ENCODE data around the gene PSMC5. TPM values are rescaled to one million over a fixed set of nuclear protein-coding genes. Genes with fewer than 3 reads are reported as not detected.

The PSMC5 gene
- polyA plus RNA-seq, 1 experiment, result 220 TPM

DNA sequence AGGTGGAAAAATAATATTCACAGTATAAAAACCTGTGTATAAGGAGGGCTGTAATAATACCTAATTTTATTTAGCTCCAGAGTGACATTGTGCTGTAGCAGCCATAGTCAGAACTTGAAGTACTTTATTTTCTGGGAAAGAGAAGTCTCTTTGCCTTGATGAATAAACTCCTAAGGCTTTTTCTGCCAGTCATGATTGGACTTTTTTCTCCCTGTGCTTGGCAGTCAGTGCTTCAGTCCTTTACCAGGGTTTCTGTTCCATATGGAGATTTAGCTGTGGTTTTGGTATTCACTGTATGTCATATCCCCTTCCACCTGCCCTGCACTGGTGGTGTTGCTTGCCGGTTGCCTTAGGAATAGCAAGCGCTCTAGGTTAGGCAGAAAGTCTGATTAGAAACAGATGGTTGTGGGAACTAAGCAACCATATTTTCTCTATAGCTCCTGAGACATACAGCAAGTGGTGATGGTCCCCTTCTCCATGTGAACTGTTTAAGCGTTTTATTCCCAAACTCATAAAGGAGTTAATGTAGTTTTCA, 28.6 kb upstream of the PSMC5 start:
- ChIA-PET CTCF (interaction anchor here (0.6 kb wide), 2 partner anchors 16 to 86 kb away, joined by 4 to 6 read pairs; no protein-coding TSS in a partner anchor), POLR2A (interaction anchor here (1.0 kb wide), 1 partner anchor 25 kb away, joined by 3 read pairs; the partner anchor contains the start of gene CCDC47)
- no peak overlapping the region for H3K27ac ChIP-seq (ENCODE audit: low read depth, low read length)
- no peak for DNase-seq (ENCODE audit: low read depth, low spot score)
- no peaks in the 10 kb centered on the region for H3K9me3 ChIP-seq (ENCODE audit: control insufficient read depth, insufficient read depth, low read length)
- TF ChIP-seq, protein P1, sequence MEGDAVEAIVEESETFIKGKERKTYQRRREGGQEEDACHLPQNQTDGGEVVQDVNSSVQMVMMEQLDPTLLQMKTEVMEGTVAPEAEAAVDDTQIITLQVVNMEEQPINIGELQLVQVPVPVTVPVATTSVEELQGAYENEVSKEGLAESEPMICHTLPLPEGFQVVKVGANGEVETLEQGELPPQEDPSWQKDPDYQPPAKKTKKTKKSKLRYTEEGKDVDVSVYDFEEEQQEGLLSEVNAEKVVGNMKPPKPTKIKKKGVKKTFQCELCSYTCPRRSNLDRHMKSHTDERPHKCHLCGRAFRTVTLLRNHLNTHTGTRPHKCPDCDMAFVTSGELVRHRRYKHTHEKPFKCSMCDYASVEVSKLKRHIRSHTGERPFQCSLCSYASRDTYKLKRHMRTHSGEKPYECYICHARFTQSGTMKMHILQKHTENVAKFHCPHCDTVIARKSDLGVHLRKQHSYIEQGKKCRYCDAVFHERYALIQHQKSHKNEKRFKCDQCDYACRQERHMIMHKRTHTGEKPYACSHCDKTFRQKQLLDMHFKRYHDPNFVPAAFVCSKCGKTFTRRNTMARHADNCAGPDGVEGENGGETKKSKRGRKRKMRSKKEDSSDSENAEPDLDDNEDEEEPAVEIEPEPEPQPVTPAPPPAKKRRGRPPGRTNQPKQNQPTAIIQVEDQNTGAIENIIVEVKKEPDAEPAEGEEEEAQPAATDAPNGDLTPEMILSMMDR (IDR thresholded peaks at IDR 0.05; ENCODE audit: low read depth, low read length), result no peak
- no peaks in the 10 kb centered on the region for H3K27me3 ChIP-seq (ENCODE audit: control insufficient read depth, insufficient read depth, low read length)
- no peak overlapping the region for H3K4me3 ChIP-seq (ENCODE audit: low read depth, low read length)

DNA sequence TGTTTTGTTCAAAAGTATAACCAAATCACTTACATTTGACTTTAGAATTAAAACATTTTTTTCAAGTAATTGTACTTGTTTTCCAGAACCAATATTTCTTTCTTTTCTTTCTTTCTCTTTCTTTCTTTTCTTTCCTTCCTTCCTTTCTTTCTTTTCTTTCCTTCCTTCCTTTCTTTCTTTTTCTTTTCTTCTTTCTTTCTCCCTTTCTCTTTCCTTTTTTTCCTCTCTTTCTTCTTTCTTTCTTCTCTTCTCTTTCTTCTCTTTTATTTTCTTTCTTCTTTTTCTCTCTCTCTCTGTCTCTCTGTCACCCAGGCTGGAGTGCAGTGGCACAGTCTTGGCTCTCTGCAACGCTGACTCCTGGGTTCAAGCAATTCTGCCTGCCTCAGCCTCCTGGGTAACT, 26.4 kb upstream of the PSMC5 start:
- DNase-seq (ENCODE audit: low read depth, low spot score), result no peak
- CTCF ChIA-PET, result no interaction called here
- Histone ChIP-seq H3K27me3 (ENCODE audit: control insufficient read depth, insufficient read depth, low read length) (no peaks in the 10 kb centered on the region), H3K9me3 (ENCODE audit: control insufficient read depth, insufficient read depth, low read length) (no peaks in the 10 kb centered on the region), H3K4me3 (ENCODE audit: low read depth, low read length) (no peak overlapping the region), H3K27ac (ENCODE audit: low read depth, low read length) (no peak overlapping the region)
- POLR2A ChIA-PET, result no interaction called here
- TF ChIP-seq, protein P1 (IDR thresholded peaks at IDR 0.05; ENCODE audit: low read depth, low read length), result no peak

DNA sequence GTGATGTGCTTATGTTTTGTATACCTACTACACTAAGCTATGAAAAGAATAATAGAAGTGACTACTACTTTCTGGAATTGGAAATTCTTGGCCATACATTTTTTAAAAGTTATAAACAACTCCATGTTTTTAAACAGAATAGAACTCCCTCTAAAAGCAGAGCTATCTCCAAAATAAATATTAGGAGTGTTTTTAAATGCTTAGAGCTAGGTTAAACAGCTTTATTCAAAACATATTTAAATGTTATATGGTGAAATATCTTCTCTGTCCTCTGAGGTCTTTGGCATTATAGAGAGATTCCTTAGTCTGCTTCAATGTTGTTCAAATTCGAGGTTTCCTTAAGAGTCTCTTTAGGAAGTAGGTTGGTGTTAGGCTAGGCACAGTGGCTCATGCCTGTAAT, 22.9 kb upstream of the PSMC5 start:
- POLR2A ChIA-PET, result interaction anchor here (0.6 to 1.2 kb wide), 8 partner anchors 13 to 182 kb away, joined by 3 to 6 read pairs (median 4); partner anchors contain the start of genes CCDC47, DDX42 and MAP3K3
- H3K27ac ChIP-seq (ENCODE audit: low read depth, low read length), result no peak overlapping the region
- DNase-seq (ENCODE audit: low read depth, low spot score), result no peak
- no peak overlapping the region for H3K4me3 ChIP-seq (ENCODE audit: low read depth, low read length)
- CTCF ChIA-PET, result interaction anchor here (0.9 to 1.5 kb wide), 4 partner anchors 19 to 61 kb away, joined by 3 to 4 read pairs (median 4); no protein-coding TSS in a partner anchor
- no peaks in the 10 kb centered on the region for H3K27me3 ChIP-seq (ENCODE audit: control insufficient read depth, insufficient read depth, low read length)
- H3K9me3 ChIP-seq (ENCODE audit: control insufficient read depth, insufficient read depth, low read length), result no peaks in the 10 kb centered on the region
- TF ChIP-seq, protein P1 (IDR thresholded peaks at IDR 0.05; ENCODE audit: low read depth, low read length), result no peak

DNA sequence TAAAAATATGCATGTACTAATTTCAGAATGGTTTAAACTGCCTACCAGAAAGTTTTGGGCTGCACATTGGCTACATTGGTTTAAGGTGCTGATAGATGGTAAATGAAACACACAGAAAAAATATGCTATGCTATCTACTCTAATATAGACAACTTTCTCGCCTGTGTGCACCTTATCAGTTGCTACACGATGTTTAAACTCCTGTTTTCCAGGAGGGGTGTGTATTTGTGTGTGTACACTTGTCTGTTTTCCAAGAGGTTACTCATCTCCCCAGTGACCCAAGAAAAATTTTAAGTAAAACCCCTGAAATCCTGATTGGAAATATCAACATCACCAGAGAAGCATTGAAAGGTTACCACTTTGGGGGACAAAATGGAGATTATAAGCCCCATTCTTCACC, 21.6 kb upstream of the PSMC5 start:
- Histone ChIP-seq H3K4me3 (ENCODE audit: low read depth, low read length) (no peak overlapping the region), H3K27me3 (ENCODE audit: control insufficient read depth, insufficient read depth, low read length) (no peaks in the 10 kb centered on the region), H3K9me3 (ENCODE audit: control insufficient read depth, insufficient read depth, low read length) (no peaks in the 10 kb centered on the region), H3K27ac (ENCODE audit: low read depth, low read length) (no peak overlapping the region)
- TF ChIP-seq, protein P1 (IDR thresholded peaks at IDR 0.05; ENCODE audit: low read depth, low read length), result no peak
- CTCF ChIA-PET, result no interaction called here
- DNase-seq (ENCODE audit: low read depth, low spot score), result no peak
- POLR2A ChIA-PET, result no interaction called here

DNA sequence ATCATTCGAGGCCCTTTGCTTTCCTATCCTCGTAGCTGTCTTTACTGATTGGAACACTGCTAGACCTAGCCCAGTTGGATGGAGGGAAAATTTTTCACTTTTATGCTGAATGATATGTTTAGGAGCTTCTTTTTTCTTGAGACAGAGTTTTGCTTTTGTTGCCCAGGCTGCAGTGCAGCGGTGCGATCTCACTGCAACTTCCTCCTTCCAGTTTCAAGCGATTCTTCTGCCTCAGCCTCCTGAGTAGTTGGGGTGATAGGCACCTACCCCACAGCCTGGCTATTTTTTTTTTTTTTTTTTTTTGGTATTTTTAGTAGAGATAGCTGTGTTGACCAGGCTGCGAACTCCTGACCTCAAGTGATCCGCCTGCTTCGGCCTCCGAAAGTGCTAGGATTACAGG, 17.3 kb upstream of the PSMC5 start:
- H3K9me3 ChIP-seq (ENCODE audit: control insufficient read depth, insufficient read depth, low read length), result no peaks in the 10 kb centered on the region
- H3K4me3 ChIP-seq (ENCODE audit: low read depth, low read length), result no peak overlapping the region
- no peaks in the 10 kb centered on the region for H3K27me3 ChIP-seq (ENCODE audit: control insufficient read depth, insufficient read depth, low read length)
- DNase-seq (ENCODE audit: low read depth, low spot score), result no peak
- TF ChIP-seq, protein P1 (IDR thresholded peaks at IDR 0.05; ENCODE audit: low read depth, low read length), result no peak
- H3K27ac ChIP-seq (ENCODE audit: low read depth, low read length), result no peak overlapping the region
- ChIA-PET CTCF (interaction anchor here (0.7 kb wide), 1 partner anchor 24 kb away, joined by 3 read pairs; no protein-coding TSS in a partner anchor), POLR2A (interaction anchor here (0.7 kb wide), 1 partner anchor 104 kb away, joined by 7 read pairs; no protein-coding TSS in a partner anchor)

All from AG04450 (cell line).